ENCODE measurements around the gene NUP210. TPM values are rescaled to one million over a fixed set of nuclear protein-coding genes. Genes with fewer than 3 reads are reported as not detected.

Gene NUP210
- polyA plus RNA-seq, 3 donors: 22.7 to 23.7 (median 23.3) TPM

DNA sequence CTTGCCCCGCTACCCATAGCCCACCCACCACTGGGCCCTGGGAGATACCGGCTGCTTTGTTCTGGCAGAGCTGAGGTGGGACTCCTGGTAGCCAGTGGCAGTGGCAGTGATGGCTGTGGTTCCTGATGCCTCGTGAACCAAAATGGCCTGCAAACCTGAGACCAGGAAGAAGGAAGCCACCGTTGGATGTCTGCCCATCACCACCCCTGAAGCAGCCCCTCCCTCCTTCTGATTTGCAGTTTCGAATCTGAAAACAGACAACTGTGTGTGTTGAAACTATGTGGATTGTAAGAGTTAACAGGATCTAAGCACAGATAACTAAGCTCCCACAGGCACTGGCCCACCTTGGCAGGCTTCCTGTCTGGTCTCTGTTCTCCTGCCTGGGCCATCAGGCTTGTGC, 66.6 kb downstream of the NUP210 start:
- no peak for DNase-seq (ENCODE audit: low read depth in 3 of 3, low spot score in 2 of 3)

- DNase-seq (ENCODE audit: low read depth in 3 of 3, low spot score in 2 of 3): no peak
Observed at GRCh38 chr3:13352621-13353131, 67.4 kb downstream of the NUP210 start.

DNA sequence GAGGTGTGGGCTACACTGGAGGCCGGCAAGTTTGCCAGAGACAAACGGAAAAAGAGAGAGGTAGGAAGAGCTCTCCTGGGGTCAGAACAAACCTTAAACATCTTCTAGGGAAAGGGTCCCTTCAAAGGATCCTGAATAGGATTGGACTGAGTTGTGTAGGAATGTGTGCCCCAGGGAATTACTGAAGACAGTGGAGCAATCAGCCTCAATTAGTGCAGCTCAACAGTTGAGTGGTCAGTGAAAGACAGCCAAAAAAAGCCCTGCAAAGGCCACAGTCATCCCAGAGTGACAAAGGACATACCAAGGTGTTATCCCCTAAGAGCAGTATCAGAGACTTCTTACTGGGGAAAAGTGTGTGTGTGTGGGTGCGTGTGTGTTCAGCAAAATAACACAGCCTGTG, 70.3 kb downstream of the NUP210 start:
- DNase-seq (ENCODE audit: low read depth in 3 of 3, low spot score in 2 of 3): no peak

DNA sequence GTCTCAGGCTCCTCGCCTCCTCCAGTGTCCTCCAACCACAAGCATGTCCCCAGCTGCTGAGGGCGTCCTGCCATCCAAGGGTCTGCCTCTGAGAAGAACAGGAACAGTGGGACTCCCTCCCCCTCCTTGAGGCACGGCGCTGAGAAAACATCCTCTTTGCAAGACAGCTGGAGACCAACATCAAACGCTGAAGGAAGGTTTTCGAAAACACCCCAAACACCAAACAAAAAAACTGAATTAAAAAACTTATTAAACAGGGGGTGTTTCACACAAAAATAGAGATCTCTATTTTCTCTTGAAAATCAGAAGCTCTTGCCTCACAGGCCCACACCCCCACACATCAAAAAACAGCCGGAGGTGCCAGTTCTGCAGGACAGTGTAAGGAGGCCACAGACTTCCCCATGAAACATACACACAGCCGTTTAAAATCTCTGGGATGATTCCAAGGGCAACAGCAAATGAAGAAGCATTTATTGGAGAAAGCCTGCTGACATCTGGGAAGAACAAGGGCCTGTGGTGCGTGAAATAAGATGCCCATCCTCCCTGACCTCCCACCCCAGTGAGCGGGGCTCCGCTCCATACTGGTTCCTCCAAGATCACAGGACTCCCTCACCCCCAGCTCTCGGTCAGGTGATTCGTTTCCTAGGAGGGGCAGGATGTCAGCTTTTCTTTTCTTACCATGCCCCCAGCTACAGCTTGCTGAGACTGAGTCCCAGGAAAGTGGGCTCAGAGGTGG, 71.3 kb downstream of the NUP210 start:
- DNase-seq (ENCODE audit: low read depth in 3 of 3, low spot score in 2 of 3): peak in 1 of 3 donors; percentile 13

GRCh38 chr3:13348100-13348499, 72.0 kb downstream of the NUP210 start:
- no peak for DNase-seq (ENCODE audit: low read depth in 3 of 3, low spot score in 2 of 3)

GRCh38 chr3:13347390-13347950, 72.7 kb downstream of the NUP210 start:
- no peak for DNase-seq (ENCODE audit: low read depth in 3 of 3, low spot score in 2 of 3)

- DNase-seq (ENCODE audit: low read depth in 3 of 3, low spot score in 2 of 3): peak in 1 of 3 donors; percentile 16
Observed at GRCh38 chr3:13346481-13347389, 73.4 kb downstream of the NUP210 start.

GRCh38 chr3:13345772-13346171, 74.3 kb downstream of the NUP210 start:
- DNase-seq (ENCODE audit: low read depth in 3 of 3, low spot score in 2 of 3): no peak

- no peak for DNase-seq (ENCODE audit: low read depth in 3 of 3, low spot score in 2 of 3)
Observed at GRCh38 chr3:13345284-13345683, 74.8 kb downstream of the NUP210 start.

GRCh38 chr3:13344663-13345062, 75.5 kb downstream of the NUP210 start:
- DNase-seq (ENCODE audit: low read depth in 3 of 3, low spot score in 2 of 3): no peak

DNA sequence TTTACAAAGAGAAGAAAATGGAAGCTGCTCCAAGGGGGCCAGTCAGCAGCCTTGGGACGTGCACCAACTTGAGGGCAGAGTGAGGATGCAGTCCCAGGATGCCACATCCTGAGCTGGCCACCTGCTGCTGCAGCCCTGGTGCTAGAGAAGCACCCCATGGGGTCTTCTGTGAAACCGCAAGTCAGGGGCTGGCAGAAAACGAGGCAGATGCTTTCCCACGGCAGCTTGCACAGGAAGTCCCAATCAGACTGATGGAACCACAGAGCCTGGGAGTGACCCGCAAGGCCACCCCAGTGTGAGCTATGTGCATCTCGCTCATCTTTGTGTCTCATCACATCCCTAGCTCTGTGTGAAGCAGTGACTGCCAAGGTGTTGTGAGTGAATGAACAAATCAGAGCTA, 76.5 kb downstream of the NUP210 start:
- no peak for DNase-seq (ENCODE audit: low read depth in 3 of 3, low spot score in 2 of 3)

DNA sequence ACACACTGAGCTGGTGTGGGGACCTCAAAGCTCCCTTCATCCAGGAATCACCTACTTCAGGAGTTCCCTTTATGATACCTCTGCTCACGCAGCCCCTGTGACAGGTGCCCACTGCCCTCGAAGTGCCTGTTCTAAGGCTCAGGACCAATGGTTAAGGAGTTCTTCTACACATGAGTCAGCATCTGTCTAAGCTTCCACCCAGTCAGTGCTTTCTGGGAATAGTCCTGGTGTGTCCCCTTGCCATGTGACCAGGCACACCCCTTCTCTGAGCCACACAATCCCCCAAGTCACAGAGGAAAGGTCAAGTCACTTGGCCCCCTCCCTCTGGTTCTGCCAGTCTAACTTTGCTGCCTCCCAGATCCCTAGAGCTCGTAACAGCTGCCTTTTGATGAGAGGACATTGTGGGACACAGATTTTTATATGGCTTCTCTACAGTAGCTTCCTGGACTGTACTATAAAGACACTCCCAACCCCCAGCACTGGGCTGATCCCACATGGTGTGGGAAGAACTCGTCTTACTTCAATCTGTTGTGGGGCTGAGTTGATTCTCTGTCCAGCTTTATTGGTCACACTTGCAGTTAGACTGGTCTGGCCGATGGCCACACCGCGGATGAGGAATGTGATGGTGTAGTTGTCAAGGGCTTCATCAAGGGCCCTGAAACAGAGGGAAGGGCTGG, 78.8 kb downstream of the NUP210 start:
- DNase-seq (ENCODE audit: low read depth in 3 of 3, low spot score in 2 of 3): no peak

DNA sequence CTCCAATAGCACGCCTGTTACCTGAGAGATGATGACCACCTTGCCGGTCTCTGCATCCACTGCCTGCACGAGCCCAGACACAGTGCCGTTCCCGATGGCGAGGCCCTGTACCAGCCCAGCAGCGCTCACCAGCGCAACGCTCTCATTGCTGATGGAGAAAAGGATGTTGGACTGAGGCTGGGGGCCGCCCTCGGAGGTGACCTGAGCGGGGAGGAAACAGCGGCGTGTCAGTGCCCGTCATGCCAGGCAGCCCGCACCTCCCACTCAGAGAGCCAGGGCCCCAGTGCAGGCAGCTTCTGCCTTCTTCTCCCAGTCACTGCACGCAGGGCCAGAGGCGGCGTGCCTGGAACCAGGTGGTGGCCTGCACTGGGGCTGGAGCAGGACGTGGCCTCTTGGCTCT, 80.3 kb downstream of the NUP210 start:
- DNase-seq (ENCODE audit: low read depth in 3 of 3, low spot score in 2 of 3): no peak

GRCh38 chr3:13338996-13339395, 81.1 kb downstream of the NUP210 start:
- DNase-seq (ENCODE audit: low read depth in 3 of 3, low spot score in 2 of 3): no peak

- DNase-seq (ENCODE audit: low read depth in 3 of 3, low spot score in 2 of 3): no peak
Observed at GRCh38 chr3:13338231-13338630, 81.9 kb downstream of the NUP210 start.

DNA sequence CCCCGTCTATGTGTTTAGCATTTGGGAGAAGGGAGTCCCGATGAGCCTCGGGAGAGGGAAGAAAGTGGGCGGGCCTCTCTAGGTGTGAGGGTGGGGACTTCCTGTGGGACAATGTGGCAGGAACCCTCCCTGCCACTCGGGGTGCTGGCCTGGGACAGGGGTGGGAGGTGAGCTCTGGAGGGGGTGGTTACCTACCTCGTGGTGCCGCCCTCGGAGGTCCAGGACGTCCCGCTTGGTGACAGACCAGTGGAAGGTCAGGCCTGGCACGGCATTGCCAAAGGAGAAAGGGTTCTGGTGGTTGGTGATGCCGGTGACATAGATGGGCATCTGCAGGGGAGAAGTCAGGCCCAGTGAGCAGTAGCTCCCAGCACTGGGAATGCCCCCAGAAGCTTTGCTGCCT, 83.5 kb downstream of the NUP210 start:
- no peak for DNase-seq (ENCODE audit: low read depth in 3 of 3, low spot score in 2 of 3)

GRCh38 chr3:13335503-13335902, 84.6 kb downstream of the NUP210 start:
- DNase-seq (ENCODE audit: low read depth in 3 of 3, low spot score in 2 of 3): no peak

DNA sequence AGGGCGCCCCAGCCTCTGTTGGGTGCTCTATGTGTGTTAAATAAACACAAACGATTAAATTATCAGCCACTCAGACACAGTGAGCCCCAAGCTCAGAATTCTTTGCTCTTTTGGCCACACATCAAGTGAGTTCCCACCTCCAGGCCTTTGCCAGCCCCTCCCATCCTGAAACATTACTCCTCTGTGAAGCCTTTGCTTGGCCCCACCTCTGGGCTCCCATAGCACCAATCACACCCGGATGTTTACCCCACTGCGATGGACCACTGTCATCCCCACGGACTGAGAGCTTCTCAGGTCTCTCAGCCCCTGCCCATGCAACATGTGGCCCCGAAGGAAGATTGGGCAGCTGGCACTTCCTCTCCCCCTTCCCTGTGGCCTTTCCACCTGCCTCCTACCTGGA, 85.1 kb downstream of the NUP210 start:
- no peak for DNase-seq (ENCODE audit: low read depth in 3 of 3, low spot score in 2 of 3)

- no peak for DNase-seq (ENCODE audit: low read depth in 3 of 3, low spot score in 2 of 3)
Observed at GRCh38 chr3:13333236-13333897, 86.8 kb downstream of the NUP210 start.

- no peak for DNase-seq (ENCODE audit: low read depth in 3 of 3, low spot score in 2 of 3)
Observed at GRCh38 chr3:13332740-13333139, 87.4 kb downstream of the NUP210 start.
